ENCODE data around the gene CNPY4. TPM values are rescaled to one million over a fixed set of nuclear protein-coding genes. Genes with fewer than 3 reads are reported as not detected.
A peak's percentile ranks its signal among the peaks of the same experiment; 100 is the strongest.

The CNPY4 gene
- total and polyA plus RNA-seq, 5 experiments from 2014 or later, result 19.8 to 99.6 (median 23.5) TPM

- POLR2A ChIA-PET, result no interaction called here
- Mint-ChIP-seq H3K4me1 (peaks cover 3 to 10% (median 6%) of the 10 kb centered on the region in 4 donors), H3K27me3 (no peaks in the 10 kb centered on the region), H3K4me3 (no peak overlapping the region), H3K27ac (peak overlapping the region in 2 of 10 donors; percentile 56 to 78), H3K36me3 (peaks cover 0 to 56% (median 7%) of the 10 kb centered on the region in 3 donors), H3K9me3 (no peaks in the 10 kb centered on the region)
- DNase-seq (no peak), ATAC-seq (no peak)
Measured at GRCh38 chr7:100107125-100107737, 12.2 kb upstream of the CNPY4 start.

- Mint-ChIP-seq H3K4me1 (peaks cover 0 to 4% (median 3%) of the 10 kb centered on the region in 4 donors), H3K27ac (no peak overlapping the region), H3K9me3 (no peaks in the 10 kb centered on the region), H3K36me3 (peaks cover 0 to 62% (median 7%) of the 10 kb centered on the region in 3 donors), H3K4me3 (peak overlapping the region in 1 of 10 donors; percentile 14), H3K27me3 (no peaks in the 10 kb centered on the region)
- ATAC-seq (no peak), DNase-seq (no peak)
- POLR2A ChIA-PET, result no interaction called here
Measured at GRCh38 chr7:100107890-100108289, 11.5 kb upstream of the CNPY4 start.

- Mint-ChIP-seq H3K4me3 (no peak overlapping the region), H3K27me3 (no peaks in the 10 kb centered on the region), H3K9me3 (no peaks in the 10 kb centered on the region), H3K27ac (no peak overlapping the region), H3K36me3 (peaks cover 0 to 67% (median 8%) of the 10 kb centered on the region in 3 donors), H3K4me1 (peaks cover 0 to 2% (median 0%) of the 10 kb centered on the region in 4 donors)
- POLR2A ChIA-PET, result interaction anchor here (0.7 kb wide), 1 partner anchor 55 kb away, joined by 3 read pairs; no protein-coding TSS in a partner anchor
- no peak for DNase-seq
- no peak for ATAC-seq
Measured at GRCh38 chr7:100109521-100110163, 9.8 kb upstream of the CNPY4 start.

- H3K4me1 Mint-ChIP-seq, result peaks cover 0 to 3% (median 1%) of the 10 kb centered on the region in 4 donors
- no peak overlapping the region for H3K4me3 Mint-ChIP-seq
- no peaks in the 10 kb centered on the region for H3K27me3 Mint-ChIP-seq
- no peaks in the 10 kb centered on the region for H3K9me3 Mint-ChIP-seq
- peaks cover 0 to 71% (median 8%) of the 10 kb centered on the region in 3 donors for H3K36me3 Mint-ChIP-seq
- no peak overlapping the region for H3K27ac Mint-ChIP-seq
- DNase-seq, result no peak
- ATAC-seq, result no peak
- POLR2A ChIA-PET, result interaction anchor here (0.6 to 4.1 kb wide), 3 partner anchors 9 to 75 kb away, joined by 3 to 27 read pairs (median 4); partner anchors contain the start of genes AP4M1 and MCM7
Measured at GRCh38 chr7:100111156-100111555, 8.3 kb upstream of the CNPY4 start.

- H3K27me3 Mint-ChIP-seq, result no peaks in the 10 kb centered on the region
- no peak for DNase-seq
- no peaks in the 10 kb centered on the region for H3K9me3 Mint-ChIP-seq
- POLR2A ChIA-PET, result interaction anchor here (0.6 to 4.1 kb wide), 2 partner anchors 10 to 76 kb away, joined by 3 to 27 read pairs; partner anchors contain the start of genes AP4M1 and MCM7
- no peak for ATAC-seq
- no peak overlapping the region for H3K4me3 Mint-ChIP-seq
- peaks cover 0 to 8% (median 5%) of the 10 kb centered on the region in 4 donors for H3K4me1 Mint-ChIP-seq
- no peak overlapping the region for H3K27ac Mint-ChIP-seq
- peaks cover 0 to 67% (median 8%) of the 10 kb centered on the region in 3 donors for H3K36me3 Mint-ChIP-seq
Measured at GRCh38 chr7:100111914-100112313, 7.5 kb upstream of the CNPY4 start.

- POLR2A ChIA-PET, result interaction anchor here (0.9 to 1.4 kb wide), 3 partner anchors 10 to 13 kb away, joined by 3 to 7 read pairs (median 5); partner anchors contain the start of gene MBLAC1
- Mint-ChIP-seq H3K27me3 (no peaks in the 10 kb centered on the region), H3K36me3 (peaks cover 0 to 40% (median 5%) of the 10 kb centered on the region in 3 donors), H3K4me1 (peaks cover 8 to 22% (median 16%) of the 10 kb centered on the region in 4 donors), H3K27ac (no peak overlapping the region), H3K9me3 (no peaks in the 10 kb centered on the region), H3K4me3 (no peak overlapping the region)
- no peak for DNase-seq
- no peak for ATAC-seq
Measured at GRCh38 chr7:100115026-100115425, 4.4 kb upstream of the CNPY4 start.

- DNase-seq (no peak), ATAC-seq (no peak)
- Mint-ChIP-seq H3K4me3 (peak overlapping the region; percentile 91 to 99 (median 97)), H3K27me3 (no peaks in the 10 kb centered on the region), H3K27ac (peak overlapping the region; percentile 96 to 100 (median 99)), H3K4me1 (peaks cover 11 to 38% (median 28%) of the 10 kb centered on the region in 4 donors), H3K36me3 (peaks cover 0 to 12% (median 0%) of the 10 kb centered on the region in 3 donors), H3K9me3 (no peaks in the 10 kb centered on the region)
- POLR2A ChIA-PET, result interaction anchor here (0.7 to 15.9 kb wide), 3 partner anchors 8 to 17 kb away, joined by 3 to 252 read pairs (median 13); partner anchors contain the start of genes AP4M1, MBLAC1 and MCM7
Measured at GRCh38 chr7:100118388-100119071, 904 bp upstream of the CNPY4 start.

- POLR2A ChIA-PET, result interaction anchor here (0.6 to 15.9 kb wide), 21 partner anchors 8 to 654 kb away, joined by 3 to 252 read pairs (median 4); partner anchors contain the start of genes AP4M1, ATP5MF, COPS6 and FBXO24
- no peaks in the 10 kb centered on the region for H3K9me3 Mint-ChIP-seq
- peaks cover 15 to 48% (median 39%) of the 10 kb centered on the region in 4 donors for H3K4me1 Mint-ChIP-seq
- peaks cover 0 to 8% (median 0%) of the 10 kb centered on the region in 3 donors for H3K36me3 Mint-ChIP-seq
- peak overlapping the region; percentile 91 to 99 (median 97) for H3K4me3 Mint-ChIP-seq
- peak; percentile 68 to 69 for ATAC-seq
- H3K27ac Mint-ChIP-seq, result peak overlapping the region; percentile 96 to 100 (median 99)
- no peaks in the 10 kb centered on the region for H3K27me3 Mint-ChIP-seq
- peak; percentile 55 to 84 (median 70) for DNase-seq
Measured at GRCh38 chr7:100119970-100120732, 717 bp downstream of the CNPY4 start.

- Mint-ChIP-seq H3K36me3 (peaks cover 0 to 8% (median 0%) of the 10 kb centered on the region in 3 donors), H3K4me1 (peaks cover 15 to 53% (median 44%) of the 10 kb centered on the region in 4 donors), H3K9me3 (no peaks in the 10 kb centered on the region), H3K4me3 (peak overlapping the region; percentile 91 to 99 (median 97)), H3K27ac (peak overlapping the region; percentile 96 to 100 (median 99)), H3K27me3 (no peaks in the 10 kb centered on the region)
- DNase-seq (no peak), ATAC-seq (no peak)
- POLR2A ChIA-PET, result interaction anchor here (0.6 to 15.9 kb wide), 20 partner anchors 8 to 654 kb away, joined by 3 to 252 read pairs (median 4); partner anchors contain the start of genes AP4M1, ATP5MF, COPS6 and FBXO24
Measured at GRCh38 chr7:100120733-100121036, 1.3 kb downstream of the CNPY4 start.

- POLR2A ChIA-PET, result interaction anchor here (0.6 to 15.9 kb wide), 2 partner anchors 20 to 99 kb away, joined by 4 to 252 read pairs; partner anchors contain the start of genes AP4M1 and MCM7
- peak overlapping the region in 7 of 10 donors; percentile 25 to 77 (median 65) for H3K27ac Mint-ChIP-seq
- H3K9me3 Mint-ChIP-seq, result no peaks in the 10 kb centered on the region
- H3K27me3 Mint-ChIP-seq, result no peaks in the 10 kb centered on the region
- H3K36me3 Mint-ChIP-seq, result peaks cover 0 to 5% (median 0%) of the 10 kb centered on the region in 3 donors
- ATAC-seq, result no peak
- no peak for DNase-seq
- H3K4me1 Mint-ChIP-seq, result peaks cover 17 to 63% (median 49%) of the 10 kb centered on the region in 4 donors
- peak overlapping the region in 2 of 10 donors; percentile 10 to 33 for H3K4me3 Mint-ChIP-seq
Measured at GRCh38 chr7:100122067-100122466, 2.6 kb downstream of the CNPY4 start.

GRCh38 chr7:100122568-100122967 is 3.1 kb downstream of the CNPY4 start:
- ATAC-seq, result no peak

More at GRCh38 chr7:100122568-100122967, 3.1 kb downstream of the CNPY4 start:
- no peaks in the 10 kb centered on the region for H3K9me3 Mint-ChIP-seq
- H3K36me3 Mint-ChIP-seq, result peaks cover 0 to 5% (median 0%) of the 10 kb centered on the region in 3 donors
- H3K4me3 Mint-ChIP-seq, result peak overlapping the region in 2 of 10 donors; percentile 19 to 67
- H3K27ac Mint-ChIP-seq, result peak overlapping the region in 6 of 10 donors; percentile 25 to 79 (median 74)
- POLR2A ChIA-PET, result interaction anchor here (0.6 to 15.9 kb wide), 3 partner anchors 12 to 98 kb away, joined by 4 to 252 read pairs (median 4); partner anchors contain the start of genes AP4M1 and MCM7
- no peak for DNase-seq
- no peaks in the 10 kb centered on the region for H3K27me3 Mint-ChIP-seq
- H3K4me1 Mint-ChIP-seq, result peaks cover 17 to 63% (median 50%) of the 10 kb centered on the region in 4 donors
